ENCODE data around the gene TMEM185A.
A peak's percentile ranks its signal among the peaks of the same experiment; 100 is the strongest.
"Not testable (repeated sequence)": the region's sequence is repeated elsewhere in the genome, so short reads cannot be mapped to it uniquely, and the experiment has no call there.

TMEM185A gene

GRCh38 chrX:149619662-149620061 lies 11.9 kb downstream of the TMEM185A start:
- DNase-seq: not testable (repeated sequence)

DNA sequence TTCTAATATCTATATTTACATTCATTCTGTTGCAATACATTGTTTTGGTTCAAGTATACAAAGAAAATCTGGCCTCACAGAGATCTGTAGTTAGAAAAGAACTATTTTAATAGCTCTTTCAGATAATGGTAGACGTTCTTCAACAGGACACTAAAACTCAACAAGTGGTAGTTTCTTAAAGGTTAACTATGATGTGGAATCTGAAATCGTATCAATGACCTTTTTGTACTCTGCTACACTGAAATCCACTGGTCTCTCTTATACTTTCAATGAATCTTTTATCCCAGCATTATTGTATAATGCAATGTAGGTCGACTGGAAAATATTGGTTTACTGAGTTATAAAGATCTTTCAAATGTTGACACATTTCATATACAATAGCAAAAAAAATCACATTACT lies 12.7 kb downstream of the TMEM185A start:
- DNase-seq: no peak

GRCh38 chrX:149611623-149612175 lies 19.9 kb downstream of the TMEM185A start:
- DNase-seq: peak; percentile 11 to 52 (median 45)

DNA sequence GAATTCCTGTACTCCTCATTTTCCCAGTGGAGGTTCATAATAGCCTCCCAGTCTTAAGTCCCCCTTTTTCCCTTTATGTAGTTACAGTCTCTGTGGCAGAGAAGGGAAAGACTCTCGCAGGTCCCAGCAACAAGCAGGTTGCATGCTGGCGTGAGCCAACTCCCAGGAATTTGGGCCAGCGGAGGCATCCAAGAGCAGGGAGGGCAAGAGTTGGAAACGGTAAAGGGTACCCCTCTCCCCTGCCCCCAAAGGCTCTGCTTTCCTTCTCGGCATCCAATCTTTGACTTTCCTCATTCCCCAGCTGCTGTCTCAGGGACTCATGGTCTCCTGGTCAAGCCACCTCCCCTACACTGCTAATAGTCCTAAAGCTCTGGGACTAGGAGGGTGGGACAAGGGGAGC lies 21.1 kb downstream of the TMEM185A start:
- DNase-seq: no peak

DNA sequence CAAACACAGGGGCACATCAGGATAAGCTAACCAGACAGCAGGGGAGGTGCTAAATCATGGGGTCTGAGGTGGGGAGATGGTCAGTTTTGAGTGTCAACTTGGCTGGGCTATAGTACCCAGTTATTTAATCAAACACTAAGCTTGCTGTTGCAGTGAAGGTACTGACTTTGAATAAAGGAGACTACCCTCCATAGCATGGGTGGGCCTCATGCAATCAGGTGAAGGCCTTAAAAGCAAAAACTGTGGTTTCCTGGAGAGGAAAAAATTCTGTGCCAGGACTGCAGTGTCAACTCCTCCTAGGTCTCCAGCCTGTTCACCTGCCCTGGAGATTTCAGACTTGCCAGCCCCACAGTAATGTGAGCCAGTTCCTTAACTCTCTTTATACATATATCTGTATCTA lies 23.9 kb downstream of the TMEM185A start:
- no peak for DNase-seq

GRCh38 chrX:149605248-149605885 lies 26.2 kb downstream of the TMEM185A start:
- DNase-seq: not testable (repeated sequence)

- not testable (repeated sequence) for DNase-seq
Observed at GRCh38 chrX:149598603-149599002, 33.0 kb downstream of the TMEM185A start.

GRCh38 chrX:149595943-149596342 lies 35.6 kb downstream of the TMEM185A start:
- DNase-seq: not testable (repeated sequence)

GRCh38 chrX:149595214-149595613 lies 36.4 kb downstream of the TMEM185A start, which contains the start of gene HSFX2:
Gene HSFX2, minus strand, starts transcription at chrX:149595314. Its CDS starts 614 bp downstream, at chrX:149594700.
- DNase-seq: not testable (repeated sequence)

DNA sequence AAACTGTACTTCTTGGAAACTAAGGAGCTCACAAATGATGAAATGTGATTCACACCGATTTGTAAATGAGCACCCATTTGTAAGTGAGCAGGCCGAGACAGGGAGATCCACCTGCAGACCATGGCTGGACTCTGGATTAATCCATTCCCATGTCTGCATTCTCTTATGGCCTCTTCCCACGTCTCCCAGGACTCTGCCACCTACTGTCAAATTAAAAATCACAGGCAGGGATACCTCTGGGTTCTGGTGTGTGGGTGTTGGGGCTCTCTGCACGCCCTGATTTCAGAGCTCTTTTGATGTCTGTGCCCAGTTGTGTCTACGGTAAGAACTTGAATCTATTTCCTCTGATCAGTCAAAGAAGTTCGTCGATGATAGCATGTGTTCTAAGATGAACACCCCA lies 40.6 kb downstream of the TMEM185A start:
- not testable (repeated sequence) for DNase-seq

DNA sequence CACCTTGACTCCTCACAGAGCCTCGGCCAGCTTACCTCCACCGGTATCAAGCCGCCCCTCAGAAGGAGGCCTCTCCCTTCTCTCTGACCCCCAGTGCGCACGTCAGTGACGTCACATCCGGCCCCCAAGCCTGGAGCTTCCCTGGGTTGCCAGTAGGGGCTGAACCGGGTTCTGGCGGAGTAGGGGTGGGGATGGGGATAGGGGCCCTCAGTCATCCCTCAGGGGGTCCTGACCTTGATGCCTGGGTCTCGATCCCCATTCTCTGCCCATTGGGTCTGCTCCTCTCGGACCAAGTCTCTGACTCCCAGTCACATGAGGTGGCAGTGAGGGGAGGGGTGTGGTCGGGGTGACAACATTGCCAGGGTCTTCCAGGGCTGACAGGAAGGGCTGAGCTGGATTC lies 44.2 kb downstream of the TMEM185A start, which contains the start of gene MAGEA9B:
TSS of gene MAGEA9B (minus strand) at position 101 of the 400 bp plus-strand sequence. CDS start 4,280 bp downstream, outside the sequence.
- DNase-seq: not testable (repeated sequence)

DNA sequence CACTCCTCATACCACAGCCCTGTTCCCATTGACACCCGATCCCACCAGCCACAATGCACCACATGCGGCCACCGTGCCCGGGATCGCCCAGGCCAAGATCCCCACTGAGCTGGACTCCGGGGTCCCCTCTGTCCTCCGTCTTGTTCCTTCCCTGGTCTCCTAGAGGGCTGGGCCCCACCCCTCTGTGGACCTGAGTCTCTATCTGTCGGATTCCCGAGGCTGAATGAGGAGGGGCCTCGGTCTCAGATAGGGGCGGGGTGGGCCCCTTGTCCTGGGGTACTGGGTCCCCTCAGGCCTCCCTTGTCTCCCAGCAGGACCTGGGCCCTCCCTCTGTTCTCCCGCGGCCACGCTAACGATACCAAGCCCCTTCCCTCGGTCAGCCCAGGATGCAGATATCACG lies 46.0 kb downstream of the TMEM185A start:
- not testable (repeated sequence) for DNase-seq

DNA sequence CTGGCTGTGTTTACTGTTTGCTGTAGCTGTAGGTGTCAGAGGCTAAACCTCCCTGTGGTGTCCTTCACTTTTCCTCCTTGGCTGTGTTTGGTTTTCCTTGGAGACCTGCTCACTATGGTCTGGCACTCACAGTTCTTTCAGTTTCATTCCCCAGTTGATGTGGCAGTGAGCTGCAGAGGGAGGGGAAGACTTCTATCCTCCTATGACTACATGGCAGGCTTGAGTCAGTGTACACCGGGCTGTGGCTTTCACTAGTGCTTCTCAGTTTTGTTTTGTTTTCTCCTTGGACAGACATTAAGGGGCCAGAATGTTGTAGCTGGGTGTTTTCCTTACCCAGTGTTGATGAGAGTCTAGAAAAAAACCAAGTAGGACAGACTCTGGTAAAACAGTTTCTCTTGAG lies 58.1 kb downstream of the TMEM185A start:
- not testable (repeated sequence) for DNase-seq

DNA sequence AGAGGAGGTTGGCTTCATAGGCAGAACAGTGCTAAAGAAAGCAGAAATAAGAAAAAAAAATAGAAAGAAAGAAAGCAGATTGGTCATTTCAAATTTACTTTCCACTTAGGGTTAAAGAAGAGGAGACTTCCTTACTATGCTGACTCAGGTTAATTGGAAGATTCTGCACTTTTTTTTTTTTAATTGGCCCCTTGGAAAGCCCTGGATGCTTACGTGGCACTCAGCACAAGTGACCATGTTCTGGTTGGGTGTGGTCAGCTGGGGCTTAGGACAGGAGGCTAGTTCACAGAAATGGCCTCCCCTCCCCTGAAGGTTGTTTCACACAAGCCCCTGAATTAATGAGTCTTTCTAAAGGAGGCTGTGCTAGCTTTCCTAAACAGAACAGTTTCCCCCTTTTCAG lies 58.8 kb downstream of the TMEM185A start:
- DNase-seq: no peak

GRCh38 chrX:149571770-149572169 lies 59.8 kb downstream of the TMEM185A start:
- no peak for DNase-seq

- peak in 2 of 4 experiments; percentile 2 to 3 for DNase-seq
Observed at GRCh38 chrX:149570668-149571067, 60.9 kb downstream of the TMEM185A start.

DNA sequence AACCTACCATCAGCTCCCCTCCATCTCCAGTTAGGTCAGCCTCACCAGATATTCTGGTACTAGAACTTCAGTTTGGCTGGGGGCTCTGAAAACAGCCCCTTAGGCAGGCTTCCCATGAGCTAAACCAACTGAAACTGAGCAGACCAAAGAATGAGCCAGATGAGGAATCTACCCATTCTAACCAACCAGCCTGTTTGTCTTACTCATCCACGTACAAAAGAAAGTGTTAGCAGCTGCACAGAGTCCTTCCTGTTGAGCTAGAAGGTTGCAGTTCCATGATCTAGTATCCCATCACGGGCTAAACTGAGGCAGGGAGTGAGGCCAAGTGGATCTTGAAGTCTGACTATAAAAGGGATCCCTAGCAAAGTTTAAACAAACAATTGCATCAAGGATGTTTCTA lies 61.8 kb downstream of the TMEM185A start:
- no peak for DNase-seq

DNA sequence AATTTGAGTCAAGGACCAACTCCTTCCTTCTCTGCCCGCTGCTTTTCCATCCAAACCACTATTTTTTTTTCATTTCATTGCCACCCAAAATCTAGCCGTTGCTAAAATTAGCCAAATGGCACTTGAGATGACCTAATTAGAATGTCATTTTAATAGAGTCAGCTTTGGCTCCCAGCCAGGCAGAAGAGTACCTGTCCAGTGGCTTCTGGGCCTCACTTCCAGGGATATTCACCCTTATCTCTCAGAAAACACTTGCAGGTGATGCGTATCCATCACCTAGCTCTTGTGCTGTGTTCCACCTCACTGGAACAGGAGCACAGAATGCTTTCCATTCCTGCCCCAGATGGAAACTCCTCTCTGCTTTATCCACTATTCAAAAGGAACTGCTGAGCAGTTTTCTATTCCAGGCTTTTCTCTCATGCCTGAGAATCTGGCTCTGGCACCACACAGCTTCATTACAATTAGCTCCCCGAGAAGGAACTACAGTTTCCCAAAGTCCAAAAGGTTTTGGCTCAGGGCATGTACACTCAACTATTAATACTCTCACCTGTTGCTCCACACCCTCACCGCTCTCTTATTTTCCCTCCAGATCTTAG lies 62.8 kb downstream of the TMEM185A start:
- DNase-seq: no peak

GRCh38 chrX:149567621-149568417 lies 63.8 kb downstream of the TMEM185A start:
- DNase-seq: no peak

DNA sequence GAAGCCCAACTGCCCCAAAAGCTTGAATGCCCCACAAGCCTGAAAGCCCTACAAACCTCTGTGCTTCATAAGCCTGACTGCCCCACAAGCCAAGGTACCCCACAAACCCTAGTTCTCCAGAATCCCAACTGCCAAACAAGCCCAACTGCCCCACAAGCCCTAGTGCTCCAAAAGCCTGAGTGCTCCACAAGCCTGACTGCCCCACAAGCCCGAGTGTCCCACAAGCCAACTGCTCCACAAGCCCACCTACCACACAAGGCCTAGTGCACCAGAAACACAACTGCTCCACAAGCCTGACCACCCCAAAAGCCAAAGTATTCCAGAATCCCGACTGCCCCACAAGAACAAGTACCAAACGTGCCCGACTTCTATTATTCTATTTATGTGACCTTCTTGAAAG lies 68.2 kb downstream of the TMEM185A start:
- no peak for DNase-seq

DNA sequence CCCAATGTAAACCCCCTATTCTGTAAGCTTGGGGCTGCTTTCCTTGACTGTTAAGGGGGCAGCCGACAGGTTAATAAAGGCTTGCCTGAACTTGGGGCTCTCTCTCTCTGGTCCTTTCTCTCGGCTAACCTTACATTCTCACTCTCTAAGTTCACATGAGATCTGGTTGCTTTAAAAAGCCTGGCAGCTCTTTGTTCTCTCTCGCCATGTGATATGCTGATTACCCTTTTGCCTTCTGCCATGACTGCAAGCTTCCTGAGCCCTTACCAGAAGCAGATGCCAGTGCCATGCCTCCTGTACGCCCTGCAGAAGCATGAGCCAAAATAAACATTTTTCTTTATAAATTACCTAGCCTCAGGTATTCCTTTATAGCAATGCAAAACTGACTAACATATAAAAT lies 76.3 kb downstream of the TMEM185A start:
- not testable (repeated sequence) for DNase-seq

- not testable (repeated sequence) for DNase-seq
Observed at GRCh38 chrX:149551939-149552248, 79.7 kb downstream of the TMEM185A start.

DNA sequence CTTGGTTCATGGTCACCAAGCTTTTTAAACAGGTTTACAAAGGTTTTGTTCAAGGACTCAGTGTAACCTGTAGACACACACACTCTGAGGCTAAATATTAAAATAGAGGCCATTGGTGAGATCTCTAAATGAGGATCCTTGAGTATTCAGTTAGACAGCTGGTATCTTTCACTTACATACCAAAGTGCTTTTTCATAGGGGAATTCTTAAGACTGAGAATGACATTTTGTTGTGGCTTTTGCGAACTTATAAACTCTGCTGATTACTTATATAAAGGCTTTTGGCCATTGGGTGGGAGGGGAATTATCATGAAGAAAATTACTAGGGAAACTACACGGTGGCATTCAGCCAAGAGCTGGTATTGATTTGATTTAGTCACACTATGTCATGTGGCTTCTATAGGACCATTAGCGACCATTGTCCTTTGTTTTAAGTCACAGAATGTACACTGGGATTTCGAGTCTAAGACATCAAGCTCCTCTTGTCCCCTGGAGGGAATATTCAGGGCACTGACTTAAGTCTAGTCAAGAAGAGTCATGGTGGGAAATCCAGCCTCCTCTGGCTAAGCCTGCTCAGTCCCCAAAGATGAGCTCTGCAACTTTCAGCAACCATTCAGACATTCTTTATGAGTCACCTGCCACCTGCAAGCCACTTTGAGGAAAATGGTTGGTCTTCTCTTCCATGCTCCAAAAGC lies 80.2 kb downstream of the TMEM185A start:
- DNase-seq: not testable (repeated sequence)

Measured in suppressor macrophage (primary cell).